SK-N-SH (cell line): ENCODE measurements around the gene ZNF311. TPM values are rescaled to one million over a fixed set of nuclear protein-coding genes. Genes with fewer than 3 reads are reported as not detected.

Experiments used
- CTCF ChIA-PET: fragments of 300-600, 350-600 bp; formaldehyde crosslinking; extraction: SDS; loops from one replicate; lab custom pipeline; 2021; lab: Yijun Ruan, JAX
- POLR2A ChIA-PET: fragments of 350-600 bp; sonication (Branson Sonifier 250); formaldehyde crosslinking; extraction: SDS; loops from one replicate; lab custom pipeline; 2020; ENCODE audit warnings: antibody characterized with exemption, inconsistent platforms; lab: Yijun Ruan, JAX
- DNase-seq: peaks from one replicate; pipeline ENCODE4 v3.0.0; 2012
- H2AFZ ChIP-seq: fragments of 200-600 bp; sonication (generic); 2 replicates; pipeline ENCODE4 v1.8.1; 2016; ENCODE audit warnings: antibody characterized with exemption, mild to moderate bottlenecking, low read depth
- H3F3A ChIP-seq: fragments of 200-600 bp; sonication (generic); replicated peaks from 2 replicates; pipeline ENCODE3; 2016; ENCODE audit warnings: antibody characterized with exemption, mild to moderate bottlenecking; ENCODE audit not compliant: insufficient read depth
- H3K27ac ChIP-seq, 2 experiments: fragments of 200-500 bp in 1 of 2; fragments of 200-600 bp in 1 of 2; sonication (Bioruptor generic) in 1 of 2; sonication (generic), shearing (Covaris generic) in 1 of 2; 2 replicates each; pipeline versions ENCODE4 v1.5.1 to v1.6.1; 2014 to 2016; ENCODE audit warnings: low read depth in 2 of 2, inconsistent platforms in 1 of 2, low read length in 1 of 2, mild to moderate bottlenecking in 1 of 2, mixed read lengths in 1 of 2
- H3K27me3 ChIP-seq: fragments of 200-600 bp; sonication (generic), shearing (Covaris generic); 2 replicates; pipeline ENCODE4 v1.6.1; 2016; ENCODE audit warnings: mixed run types; ENCODE audit not compliant: insufficient read depth
- H3K36me3 ChIP-seq, 2 experiments: fragments of 200-500 bp in 1 of 2; fragments of 200-600 bp in 1 of 2; sonication (Bioruptor generic) in 1 of 2; sonication (generic) in 1 of 2; replicated peaks in 1 of 2; 2 replicates each; pipeline versions ENCODE3 to v1.5.1; 2014 to 2016; ENCODE audit warnings: low read length in 1 of 2, mild to moderate bottlenecking in 1 of 2; ENCODE audit not compliant: insufficient read depth in 2 of 2, control insufficient read depth in 1 of 2
- H3K4me1 ChIP-seq, 2 experiments: fragments of 200-500 bp in 1 of 2; fragments of 200-600 bp in 1 of 2; sonication (Bioruptor generic) in 1 of 2; sonication (generic), shearing (Covaris generic) in 1 of 2; 2 replicates each; pipeline versions ENCODE4 v1.5.1 to v1.6.1; 2014 to 2016; ENCODE audit warnings: low read depth in 1 of 2, low read length in 1 of 2, mixed run types in 1 of 2; ENCODE audit not compliant: insufficient read depth in 2 of 2, control insufficient read depth in 1 of 2
- H3K4me2 ChIP-seq: fragments of 200-600 bp; sonication (generic), shearing (Covaris generic); 2 replicates; pipeline ENCODE4 v1.6.1; 2017; ENCODE audit warnings: mixed run types
- H3K4me3 ChIP-seq, 2 experiments: fragments of 200-500 bp in 1 of 2; fragments of 200-600 bp in 1 of 2; sonication (Bioruptor generic) in 1 of 2; sonication (generic), shearing (Covaris generic) in 1 of 2; 2 replicates each; pipeline versions ENCODE4 v1.5.1 to v1.8.1; 2014 to 2016; ENCODE audit warnings: low read depth in 2 of 2, inconsistent platforms in 1 of 2, low read length in 1 of 2, mild to moderate bottlenecking in 1 of 2, mixed read lengths in 1 of 2, moderate library complexity in 1 of 2
- H3K79me2 ChIP-seq: fragments of 200-600 bp; sonication (generic); 2 replicates; pipeline ENCODE4 v1.8.1; 2017; ENCODE audit warnings: mild to moderate bottlenecking; ENCODE audit not compliant: insufficient read depth
- H3K9ac ChIP-seq: fragments of 200-600 bp; sonication (generic); 2 replicates; pipeline ENCODE4 v1.6.1; 2017; ENCODE audit warnings: mixed run types
- H3K9me2 ChIP-seq: fragments of 200-600 bp; sonication (generic); 2 replicates; pipeline ENCODE4 v1.6.1; 2017; ENCODE audit warnings: mixed run types
- H3K9me3 ChIP-seq: fragments of 200-600 bp; sonication (generic); 2 replicates; pipeline ENCODE4 v1.6.1; 2017; ENCODE audit warnings: mixed run types, mild to moderate bottlenecking, moderate library complexity
- H4K20me1 ChIP-seq: fragments of 200-600 bp; sonication (generic); 2 replicates; pipeline ENCODE4 v1.6.1; 2017; ENCODE audit warnings: mild to moderate bottlenecking, mixed run types; ENCODE audit not compliant: insufficient read depth
- ELF1 ChIP-seq: IDR thresholded peaks from 2 replicates; pipeline ENCODE4 v1.4.0; 2012
- EP300 ChIP-seq, 2 experiments: IDR thresholded peaks; 2 replicates each; pipeline versions ENCODE4 v1.4.0 to v1.6.1; 2012; ENCODE audit warnings: borderline replicate concordance in 1 of 2, low read depth in 1 of 2, low read length in 1 of 2
- EZH2phosphoT487 ChIP-seq: fragments of 200-600 bp; sonication (generic); IDR thresholded peaks from 2 replicates; pipeline ENCODE4 v1.6.1; 2017; ENCODE audit warnings: low read depth, mixed run types, mild to moderate bottlenecking, antibody characterized with exemption, moderate library complexity, borderline replicate concordance
- FOXJ3 ChIP-seq: sonication (generic); formaldehyde crosslinking; IDR thresholded peaks from 2 replicates; pipeline ENCODE4 v1.5.1; 2020; ENCODE audit warnings: mild to moderate bottlenecking, missing genetic modification reagents
- FOXM1 ChIP-seq: IDR thresholded peaks from 2 replicates; pipeline ENCODE4 v1.4.0; 2012; ENCODE audit warnings: low read depth, mild to moderate bottlenecking
- GABPA ChIP-seq: IDR thresholded peaks from 2 replicates; pipeline ENCODE4 v1.4.0; 2012; ENCODE audit warnings: low read depth, mild to moderate bottlenecking
- GATA2 ChIP-seq: sonication (generic); formaldehyde crosslinking; IDR thresholded peaks from 2 replicates; pipeline ENCODE4 v1.5.0; 2020; ENCODE audit warnings: mild to moderate bottlenecking, missing genetic modification reagents
- MXI1 ChIP-seq: IDR thresholded peaks from 2 replicates; pipeline ENCODE4 v1.6.1; 2012; ENCODE audit warnings: mild to moderate bottlenecking, low read depth, low read length, improper control_type of control experiment
- NFIC ChIP-seq: IDR thresholded peaks from 2 replicates; pipeline ENCODE4 v1.4.0; 2012; ENCODE audit warnings: borderline replicate concordance
- POLR2AphosphoS5 ChIP-seq: IDR thresholded peaks from 2 replicates; pipeline ENCODE4 v1.6.1; 2012; ENCODE audit warnings: low read depth, low read length
- RAD21 ChIP-seq: IDR thresholded peaks from 2 replicates; pipeline ENCODE4 v1.6.1; 2012; ENCODE audit warnings: mild to moderate bottlenecking, low read length
- RCOR1 ChIP-seq: fragments of 150-350 bp; IDR thresholded peaks from 2 replicates; pipeline ENCODE4 v1.6.1; 2017; ENCODE audit warnings: antibody characterized with exemption, low read length
- RFX5 ChIP-seq: IDR thresholded peaks from 2 replicates; pipeline ENCODE4 v1.6.1; 2012; ENCODE audit warnings: mild to moderate bottlenecking, improper control_type of control experiment, low read length
- RXRA ChIP-seq: IDR thresholded peaks from 2 replicates; pipeline ENCODE4 v1.4.0; 2012; ENCODE audit warnings: low read depth, mild to moderate bottlenecking, borderline replicate concordance
- SIN3A ChIP-seq: IDR thresholded peaks from 2 replicates; pipeline ENCODE4 v1.6.1; 2012; ENCODE audit warnings: low read depth, mild to moderate bottlenecking, low read length, moderate library complexity, borderline replicate concordance
- SMC3 ChIP-seq: IDR thresholded peaks from 2 replicates; pipeline ENCODE4 v1.6.1; 2012; ENCODE audit warnings: low read depth, low read length, improper control_type of control experiment
- TCF12 ChIP-seq: IDR thresholded peaks from 2 replicates; pipeline ENCODE4 v1.4.0; 2012
- TEAD4 ChIP-seq: IDR thresholded peaks from 2 replicates; pipeline ENCODE4 v1.4.0; 2012; ENCODE audit warnings: mild to moderate bottlenecking, borderline replicate concordance; ENCODE audit not compliant: insufficient read depth
- YY1 ChIP-seq: IDR thresholded peaks from 2 replicates; pipeline ENCODE4 v1.4.0; 2012; ENCODE audit warnings: low read depth, mild to moderate bottlenecking
- WGBS: methylation state at CpG from one replicate; pipeline ENCODE4 v1.1.6; 2017; ENCODE audit warnings: low lambda C conversion rate; 5-methylcytosine and 5-hydroxymethylcytosine counted together
- polyA plus RNA-seq, 3 experiments: library from polyadenylated mRNA; depleted of rRNA; stranded (reverse); fragments of >200 nt; gene quantifications; 2 replicates each; pipeline ENCODE4 v1.2.3, GENCODE V29; 2012
- TF ChIP-seq, protein P1 (sequence below): fragments of 150-350 bp; IDR thresholded peaks from 2 replicates; pipeline ENCODE4 v1.6.1; 2016; ENCODE audit warnings: mild to moderate bottlenecking, low read depth, low read length
- TF ChIP-seq, protein P2 (sequence below): IDR thresholded peaks from 2 replicates; pipeline ENCODE4; 2012
- TF ChIP-seq, protein P3 (sequence below): IDR thresholded peaks from 2 replicates; pipeline ENCODE4 v1.4.0; 2012; ENCODE audit warnings: low read depth, borderline replicate concordance
- TF ChIP-seq, protein P4 (sequence below): fragments of 150-350 bp; IDR thresholded peaks from 2 replicates; pipeline ENCODE4 v1.6.1; 2017; ENCODE audit warnings: antibody characterized with exemption, low read length, low read depth, borderline replicate concordance

Gene ZNF311
- polyA plus RNA-seq, 1 of the 3 experiments (the other 2 are of a cell fraction) = 0.16 TPM

DNA sequence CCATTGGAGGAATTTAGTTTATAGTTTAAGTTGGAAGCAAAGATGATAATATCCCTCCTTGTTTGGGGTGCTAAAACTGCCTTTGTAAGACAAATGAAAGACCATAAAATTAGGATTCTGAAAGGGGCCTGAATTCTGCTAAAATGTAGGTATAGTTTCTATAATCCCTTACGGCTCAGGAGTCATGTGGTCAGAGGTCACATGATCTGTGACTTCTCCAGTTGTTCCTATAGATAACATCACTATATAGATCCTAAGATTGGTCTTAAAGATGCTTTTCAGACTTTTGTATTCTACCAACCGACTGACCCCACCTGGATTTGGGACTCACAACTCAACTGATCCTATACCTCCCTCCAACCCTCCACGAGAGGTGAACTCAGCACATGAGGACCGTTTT, 36.6 kb downstream of the ZNF311 start:
- Histone ChIP-seq H3K4me3 (no peak overlapping the region), H2AFZ (no peak overlapping the region), H3K4me1 (no peaks in the 10 kb centered on the region), H3K36me3 (no peaks in the 10 kb centered on the region), H3K9me2 (no peaks in the 10 kb centered on the region), H3K79me2 (no peaks in the 10 kb centered on the region), H3F3A (no peaks in the 10 kb centered on the region), H3K9ac (no peak overlapping the region), H3K27me3 (no peaks in the 10 kb centered on the region), H3K9me3 (no peaks in the 10 kb centered on the region), H3K4me2 (no peak overlapping the region), H3K27ac (no peak overlapping the region), H4K20me1 (no peaks in the 10 kb centered on the region)
- CTCF ChIA-PET = interaction anchor here (2.8 kb wide), 1 partner anchor 12 kb away, joined by 10 read pairs; no protein-coding TSS in a partner anchor
- WGBS = 9% methylated on average over 4 of the region's 4 CpGs
- POLR2A ChIA-PET = no interaction called here
- no peak for DNase-seq
- TF ChIP-seq TCF12 (no peak), FOXJ3 (CRISPR knock-in tag) (no peak), GABPA (no peak), RFX5 (no peak), EP300 (IDR thresholded peaks at IDR 0.05; ENCODE audit: borderline replicate concordance in 1 of 2, low read depth in 1 of 2, low read length in 1 of 2) (no peak), EZH2phosphoT487 (no peak), TEAD4 (no peak), FOXM1 (no peak), SMC3 (no peak), RAD21 (no peak), YY1 (no peak), SIN3A (no peak), RCOR1 (no peak), ELF1 (no peak), NFIC (no peak)
- TF ChIP-seq, protein P1, sequence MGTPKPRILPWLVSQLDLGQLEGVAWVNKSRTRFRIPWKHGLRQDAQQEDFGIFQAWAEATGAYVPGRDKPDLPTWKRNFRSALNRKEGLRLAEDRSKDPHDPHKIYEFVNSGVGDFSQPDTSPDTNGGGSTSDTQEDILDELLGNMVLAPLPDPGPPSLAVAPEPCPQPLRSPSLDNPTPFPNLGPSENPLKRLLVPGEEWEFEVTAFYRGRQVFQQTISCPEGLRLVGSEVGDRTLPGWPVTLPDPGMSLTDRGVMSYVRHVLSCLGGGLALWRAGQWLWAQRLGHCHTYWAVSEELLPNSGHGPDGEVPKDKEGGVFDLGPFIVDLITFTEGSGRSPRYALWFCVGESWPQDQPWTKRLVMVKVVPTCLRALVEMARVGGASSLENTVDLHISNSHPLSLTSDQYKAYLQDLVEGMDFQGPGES = no peak
- TF ChIP-seq, protein P2, sequence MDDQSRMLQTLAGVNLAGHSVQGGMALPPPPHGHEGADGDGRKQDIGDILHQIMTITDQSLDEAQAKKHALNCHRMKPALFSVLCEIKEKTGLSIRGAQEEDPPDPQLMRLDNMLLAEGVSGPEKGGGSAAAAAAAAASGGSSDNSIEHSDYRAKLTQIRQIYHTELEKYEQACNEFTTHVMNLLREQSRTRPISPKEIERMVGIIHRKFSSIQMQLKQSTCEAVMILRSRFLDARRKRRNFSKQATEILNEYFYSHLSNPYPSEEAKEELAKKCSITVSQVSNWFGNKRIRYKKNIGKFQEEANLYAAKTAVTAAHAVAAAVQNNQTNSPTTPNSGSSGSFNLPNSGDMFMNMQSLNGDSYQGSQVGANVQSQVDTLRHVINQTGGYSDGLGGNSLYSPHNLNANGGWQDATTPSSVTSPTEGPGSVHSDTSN = no peak
- TF ChIP-seq, protein P3, sequence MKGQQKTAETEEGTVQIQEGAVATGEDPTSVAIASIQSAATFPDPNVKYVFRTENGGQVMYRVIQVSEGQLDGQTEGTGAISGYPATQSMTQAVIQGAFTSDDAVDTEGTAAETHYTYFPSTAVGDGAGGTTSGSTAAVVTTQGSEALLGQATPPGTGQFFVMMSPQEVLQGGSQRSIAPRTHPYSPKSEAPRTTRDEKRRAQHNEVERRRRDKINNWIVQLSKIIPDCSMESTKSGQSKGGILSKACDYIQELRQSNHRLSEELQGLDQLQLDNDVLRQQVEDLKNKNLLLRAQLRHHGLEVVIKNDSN = no peak

DNA sequence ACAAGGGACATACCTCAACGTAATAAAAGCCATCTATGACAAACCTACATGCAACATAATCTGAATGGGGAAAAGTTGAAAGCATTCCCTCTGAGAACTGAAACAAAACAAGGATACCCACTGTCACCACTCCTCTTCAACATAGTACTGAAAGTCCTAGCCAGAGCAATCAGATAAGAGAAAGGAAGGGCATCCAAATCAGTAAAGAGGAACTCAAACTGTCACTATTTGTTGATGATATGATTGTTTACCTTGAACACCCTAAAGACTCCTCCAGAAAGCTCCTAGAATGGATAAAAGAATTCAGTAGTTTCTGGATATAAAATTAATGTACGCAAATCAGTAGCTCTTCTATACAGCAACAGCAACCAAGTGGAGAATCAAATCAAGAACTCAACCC, 39.4 kb downstream of the ZNF311 start:
- H3F3A ChIP-seq = no peaks in the 10 kb centered on the region
- no peak overlapping the region for H3K4me3 ChIP-seq
- H4K20me1 ChIP-seq = no peaks in the 10 kb centered on the region
- WGBS = 46% methylated on average over 2 of the region's 2 CpGs
- H3K9me3 ChIP-seq = no peaks in the 10 kb centered on the region
- CTCF ChIA-PET = no interaction called here
- no peaks in the 10 kb centered on the region for H3K36me3 ChIP-seq
- H3K79me2 ChIP-seq = no peaks in the 10 kb centered on the region
- POLR2A ChIA-PET = no interaction called here
- no peaks in the 10 kb centered on the region for H3K27me3 ChIP-seq
- no peaks in the 10 kb centered on the region for H3K4me1 ChIP-seq
- no peak overlapping the region for H3K27ac ChIP-seq
- H3K4me2 ChIP-seq = no peak overlapping the region
- no peaks in the 10 kb centered on the region for H3K9me2 ChIP-seq
- TF ChIP-seq GATA2 (CRISPR knock-in tag) = no peak
- TF ChIP-seq SIN3A = no peak
- TF ChIP-seq FOXM1 = no peak
- no peak for TF ChIP-seq ELF1
- no peak for TF ChIP-seq NFIC
- TF ChIP-seq RFX5 = no peak
- no peak for TF ChIP-seq FOXJ3 (CRISPR knock-in tag)
- TF ChIP-seq, protein P4, sequence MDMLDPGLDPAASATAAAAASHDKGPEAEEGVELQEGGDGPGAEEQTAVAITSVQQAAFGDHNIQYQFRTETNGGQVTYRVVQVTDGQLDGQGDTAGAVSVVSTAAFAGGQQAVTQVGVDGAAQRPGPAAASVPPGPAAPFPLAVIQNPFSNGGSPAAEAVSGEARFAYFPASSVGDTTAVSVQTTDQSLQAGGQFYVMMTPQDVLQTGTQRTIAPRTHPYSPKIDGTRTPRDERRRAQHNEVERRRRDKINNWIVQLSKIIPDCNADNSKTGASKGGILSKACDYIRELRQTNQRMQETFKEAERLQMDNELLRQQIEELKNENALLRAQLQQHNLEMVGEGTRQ = no peak
- no peak for TF ChIP-seq GABPA
- TF ChIP-seq RCOR1 = no peak
- TF ChIP-seq MXI1 = no peak
- TF ChIP-seq POLR2AphosphoS5 = no peak
- TF ChIP-seq RXRA = no peak
- TF ChIP-seq, protein P3 = no peak
- TF ChIP-seq RAD21 = no peak
- TF ChIP-seq EZH2phosphoT487 = no peak
- TF ChIP-seq, all 33 proteins: peak for 0
- Histone ChIP-seq H2AFZ (no peak overlapping the region), H3K9ac (no peak overlapping the region)
- DNase-seq = no peak
